Endothelial cell of umbilical vein (primary cell): ENCODE data around the gene COMMD9. TPM values are rescaled to one million over a fixed set of nuclear protein-coding genes. Genes with fewer than 3 reads are reported as not detected.

ENCODE experiments used
- BruUV-seq: library from RNA; stranded (reverse); fragments of 400-500 nt; replicated peaks from 2 replicates; lab custom pipeline; 2021; lab: Mats Ljungman, UMichigan
- CTCF ChIA-PET: fragments of 300-600, 350-600 bp; sonication (Branson Sonifier 250); formaldehyde crosslinking; loops from one replicate; lab custom pipeline; 2021; ENCODE audit warnings: antibody characterized with exemption, inconsistent platforms; lab: Charles Lee
- POLR2A ChIA-PET: fragments of 300-600, 350-600 bp; sonication (Branson Sonifier 250); formaldehyde crosslinking; loops from one replicate; lab custom pipeline; 2021; ENCODE audit warnings: antibody characterized with exemption, inconsistent platforms; lab: Charles Lee
- DNase-seq: peaks from one replicate; pipeline ENCODE4 v3.0.0-alpha.2; 2011; ENCODE audit warnings: low read depth, low spot score
- FAIRE-seq: peaks from 2 replicates; lab custom pipeline; 2011; peaks lifted over from hg19 to GRCh38; lab: Jason Lieb, UNC
- H2AFZ ChIP-seq: 2 replicates; pipeline ENCODE4 v1.6.0; 2012; ENCODE audit warnings: low read depth, low read length, control low read depth, inconsistent platforms
- H3K27ac ChIP-seq: 2 replicates; pipeline ENCODE4 v1.5.1; 2011; ENCODE audit warnings: low read depth, mild to moderate bottlenecking, control low read depth, low read length, moderate library complexity; ENCODE audit not compliant: insufficient read depth
- H3K27me3 ChIP-seq, 2 experiments: 2 replicates each; pipeline versions ENCODE4 v1.6.0 to v1.6.1; 2011; ENCODE audit warnings: low read length in 2 of 2, mixed read lengths in 1 of 2; ENCODE audit not compliant: control insufficient read depth in 2 of 2, insufficient read depth in 2 of 2
- H3K36me3 ChIP-seq, 2 experiments: 2 replicates in 1 of 2; 3 replicates in 1 of 2; pipeline ENCODE4 v1.5.1; 2011; ENCODE audit warnings: low read length in 2 of 2, mild to moderate bottlenecking in 1 of 2, moderate library complexity in 1 of 2; ENCODE audit not compliant: control insufficient read depth in 2 of 2, insufficient read depth in 2 of 2; ENCODE audit errors: extremely low read depth in 1 of 2
- H3K4me1 ChIP-seq: 3 replicates; pipeline ENCODE4 v1.5.1; 2011; ENCODE audit warnings: mild to moderate bottlenecking, low read length; ENCODE audit not compliant: control insufficient read depth, insufficient read depth; ENCODE audit errors: extremely low read depth
- H3K4me2 ChIP-seq: 2 replicates; pipeline ENCODE4 v1.6.1; 2011; ENCODE audit warnings: low read length, control low read depth, mixed read lengths; ENCODE audit not compliant: insufficient read depth
- H3K4me3 ChIP-seq, 3 experiments: fragments of 200-600 bp in 1 of 3; sonication (generic), shearing (Covaris generic) in 1 of 3; replicated peaks in 1 of 3; 2 replicates each; pipeline ENCODE4 v1.5.1; 2011 to 2016; ENCODE audit warnings: control low read depth in 3 of 3, low read length in 3 of 3, mild to moderate bottlenecking in 2 of 3, inconsistent platforms in 1 of 3, low read depth in 1 of 3, moderate library complexity in 1 of 3; ENCODE audit not compliant: insufficient read depth in 1 of 3
- H3K79me2 ChIP-seq: 2 replicates; pipeline ENCODE4 v1.6.0; 2012; ENCODE audit warnings: low read length, inconsistent platforms; ENCODE audit not compliant: control insufficient read depth, insufficient read depth
- H3K9ac ChIP-seq: replicated peaks from 2 replicates; pipeline ENCODE3; 2011; ENCODE audit warnings: low read length, control low read depth; ENCODE audit not compliant: insufficient read depth; ENCODE audit errors: extremely low read depth
- H3K9me1 ChIP-seq: replicated peaks from 3 replicates; pipeline ENCODE4 v1.6.0; 2011; ENCODE audit warnings: mild to moderate bottlenecking, low read length; ENCODE audit not compliant: control insufficient read depth, insufficient read depth; ENCODE audit errors: extremely low read depth
- H3K9me3 ChIP-seq: replicated peaks from 2 replicates; pipeline ENCODE4 v1.5.1; 2012; ENCODE audit warnings: low read length, inconsistent platforms; ENCODE audit not compliant: control insufficient read depth, insufficient read depth
- H4K20me1 ChIP-seq: replicated peaks from 2 replicates; pipeline ENCODE3; 2011; ENCODE audit warnings: mild to moderate bottlenecking, low read length; ENCODE audit not compliant: control insufficient read depth, insufficient read depth; ENCODE audit errors: extremely low read depth
- CTCF ChIP-seq, 2 donors: IDR thresholded peaks; 1 replicate in 1 of 2; 2 replicates in 1 of 2; pipeline ENCODE4 v1.5.1; 2011; ENCODE audit warnings: low read length in 2 of 2, mild to moderate bottlenecking in 2 of 2, moderate library complexity in 2 of 2, control low read depth in 1 of 2, inconsistent platforms in 1 of 2, low read depth in 1 of 2; ENCODE audit not compliant: insufficient read depth in 1 of 2; ENCODE audit errors: extremely low read depth in 1 of 2
- EZH2 ChIP-seq: IDR thresholded peaks from 2 replicates; pipeline ENCODE4 v1.6.1; 2012; ENCODE audit warnings: borderline replicate concordance, low read depth, mild to moderate bottlenecking, moderate library complexity, low read length, inconsistent platforms; ENCODE audit not compliant: severe bottlenecking
- FOS ChIP-seq: IDR thresholded peaks from 2 replicates; pipeline ENCODE4 v1.6.1; 2011; ENCODE audit warnings: mild to moderate bottlenecking, low read length, moderate library complexity, borderline replicate concordance; ENCODE audit not compliant: insufficient read depth
- GATA2 ChIP-seq: IDR thresholded peaks from 2 replicates; pipeline ENCODE4 v1.7.0; 2011; ENCODE audit warnings: low read depth, mild to moderate bottlenecking, moderate library complexity, mixed read lengths, low read length; ENCODE audit not compliant: insufficient read length, insufficient read depth
- JUN ChIP-seq: IDR thresholded peaks from 2 replicates; pipeline ENCODE4 v1.6.1; 2011; ENCODE audit warnings: borderline replicate concordance, low read depth; ENCODE audit not compliant: insufficient read length, insufficient read depth
- MYC ChIP-seq: IDR thresholded peaks from one replicate; pipeline ENCODE4 v1.6.1; 2011; ENCODE audit warnings: mild to moderate bottlenecking, low read depth, low read length
- POLR2A ChIP-seq: IDR thresholded peaks from 2 replicates; pipeline ENCODE4 v1.6.1; 2012; ENCODE audit warnings: low read depth, mild to moderate bottlenecking, control low read depth, low read length
- POLR2AphosphoS5 ChIP-seq: IDR thresholded peaks from 2 replicates; pipeline ENCODE4 v1.6.1; 2012; ENCODE audit warnings: low read depth, mild to moderate bottlenecking, control low read depth, low read length, moderate library complexity; ENCODE audit not compliant: insufficient read depth
- dilution Hi-C: fragments of 300-500 bp; cut with MboI; formaldehyde crosslinking; loops from one replicate; pipeline ENCODE4 v1.15.0; 2019; ENCODE audit warnings: low sequenced_read_pairs; ENCODE audit not compliant: extremely low pct_ligation_motif_present
- intact Hi-C: fragments of 100-400 bp; cut with micrococcal nuclease; formaldehyde crosslinking; loops from one replicate; pipeline ENCODE4 v1.10.0; 2022
- polyA plus RNA-seq, 4 experiments: library from polyadenylated mRNA; depleted of rRNA in 3 of 4; stranded (reverse) in 3 of 4; unstranded in 1 of 4; fragments of >200 nt; gene quantifications; 2 replicates each; pipeline versions ENCODE4 v1.2.1 to v1.2.3, GENCODE V29; 2011 to 2012; ENCODE audit warnings: missing spikeins in 1 of 4
- total RNA-seq: library from RNA; stranded (reverse); gene quantifications from 2 replicates; pipeline ENCODE4 v1.2.3, GENCODE V29; 2021
- TF ChIP-seq, protein P1 (sequence below): IDR thresholded peaks from 2 replicates; pipeline ENCODE4 v1.6.1; 2011; ENCODE audit not compliant: insufficient read depth, insufficient read length

COMMD9 gene
- total and polyA plus RNA-seq, 2 donors (not counting 3 experiments of a cell fraction or from before 2014, with no cell fraction given): 65.1 to 78.9 TPM

GRCh38 chr11:36304351-36304750 is 15.1 kb upstream of the COMMD9 start:
- BruUV-seq: no TSS peak
- no peak for TF ChIP-seq JUN
- TF ChIP-seq, protein P1, sequence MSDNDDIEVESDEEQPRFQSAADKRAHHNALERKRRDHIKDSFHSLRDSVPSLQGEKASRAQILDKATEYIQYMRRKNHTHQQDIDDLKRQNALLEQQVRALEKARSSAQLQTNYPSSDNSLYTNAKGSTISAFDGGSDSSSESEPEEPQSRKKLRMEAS: no peak
- TF ChIP-seq POLR2A: no peak
- TF ChIP-seq GATA2: no peak
- Histone ChIP-seq H3K4me3 (no peak overlapping the region), H3K9me1 (no peaks in the 10 kb centered on the region), H3K9me3 (no peaks in the 10 kb centered on the region), H3K4me1 (no peaks in the 10 kb centered on the region), H4K20me1 (no peaks in the 10 kb centered on the region), H3K27me3 (peaks cover 0 to 2% of the 10 kb centered on the region in 2 experiments), H3K79me2 (no peaks in the 10 kb centered on the region), H3K27ac (no peak overlapping the region), H3K9ac (no peak overlapping the region), H3K36me3 (no peaks in the 10 kb centered on the region), H3K4me2 (no peak overlapping the region), H2AFZ (no peak overlapping the region)
- CTCF ChIA-PET: interaction anchor here (1.9 to 2.5 kb wide), 2 partner anchors 175 to 189 kb away, joined by 10 to 12 read pairs; no protein-coding TSS in a partner anchor
- dilution Hi-C loops (no loop called here), intact Hi-C loops (no loop called here)
- no peak for FAIRE-seq
- no peak for DNase-seq
- POLR2A ChIA-PET: no interaction called here

- Histone ChIP-seq H3K27ac (no peak overlapping the region), H3K27me3 (peaks cover 2 to 5% of the 10 kb centered on the region in 2 experiments), H3K79me2 (no peaks in the 10 kb centered on the region), H3K4me1 (no peaks in the 10 kb centered on the region), H3K9me3 (no peaks in the 10 kb centered on the region), H3K4me2 (no peak overlapping the region), H3K9me1 (no peaks in the 10 kb centered on the region), H3K9ac (no peak overlapping the region), H4K20me1 (no peaks in the 10 kb centered on the region), H3K36me3 (no peaks in the 10 kb centered on the region), H2AFZ (no peak overlapping the region), H3K4me3 (no peak overlapping the region)
- intact Hi-C loops (no loop called here), dilution Hi-C loops (no loop called here)
- BruUV-seq: no TSS peak
- no peak for FAIRE-seq
- POLR2A ChIA-PET: no interaction called here
- DNase-seq: peak; percentile 25
- CTCF ChIA-PET: interaction anchor here (1.2 to 14.3 kb wide), 5 partner anchors 8 to 192 kb away, joined by 3 to 306 read pairs (median 7); no protein-coding TSS in a partner anchor
- TF ChIP-seq JUN (no peak), GATA2 (no peak), CTCF (IDR thresholded peaks at IDR 0.05; ENCODE audit: extremely low read depth in 1 of 2, insufficient read depth in 1 of 2, low read depth in 1 of 2, low read length in 2 of 2) (no peak), POLR2A (no peak), MYC (no peak), FOS (no peak), POLR2AphosphoS5 (no peak), EZH2 (no peak)
- TF ChIP-seq, protein P1: no peak
Observed at GRCh38 chr11:36300650-36301049, 11.4 kb upstream of the COMMD9 start.
